Endothelial cell of umbilical vein (primary cell): ENCODE measurements around the gene PRDM16. TPM values are rescaled to one million over a fixed set of nuclear protein-coding genes. Genes with fewer than 3 reads are reported as not detected.

ENCODE experiments used
- BruUV-seq: library from RNA; stranded (reverse); fragments of 400-500 nt; replicated peaks from 2 replicates; lab custom pipeline; 2021; lab: Mats Ljungman, UMichigan
- CTCF ChIA-PET: fragments of 300-600, 350-600 bp; sonication (Branson Sonifier 250); formaldehyde crosslinking; loops from one replicate; lab custom pipeline; 2021; ENCODE audit warnings: antibody characterized with exemption, inconsistent platforms; lab: Charles Lee
- POLR2A ChIA-PET: fragments of 300-600, 350-600 bp; sonication (Branson Sonifier 250); formaldehyde crosslinking; loops from one replicate; lab custom pipeline; 2021; ENCODE audit warnings: antibody characterized with exemption, inconsistent platforms; lab: Charles Lee
- DNase-seq: peaks from one replicate; pipeline ENCODE4 v3.0.0-alpha.2; 2011; ENCODE audit warnings: low read depth, low spot score
- FAIRE-seq: peaks from 2 replicates; lab custom pipeline; 2011; peaks lifted over from hg19 to GRCh38; lab: Jason Lieb, UNC
- H2AFZ ChIP-seq: 2 replicates; pipeline ENCODE4 v1.6.0; 2012; ENCODE audit warnings: low read depth, low read length, control low read depth, inconsistent platforms
- H3K27ac ChIP-seq: 2 replicates; pipeline ENCODE4 v1.5.1; 2011; ENCODE audit warnings: low read depth, mild to moderate bottlenecking, control low read depth, low read length, moderate library complexity; ENCODE audit not compliant: insufficient read depth
- H3K27me3 ChIP-seq, 2 experiments: 2 replicates each; pipeline versions ENCODE4 v1.6.0 to v1.6.1; 2011; ENCODE audit warnings: low read length in 2 of 2, mixed read lengths in 1 of 2; ENCODE audit not compliant: control insufficient read depth in 2 of 2, insufficient read depth in 2 of 2
- H3K36me3 ChIP-seq, 2 experiments: 2 replicates in 1 of 2; 3 replicates in 1 of 2; pipeline ENCODE4 v1.5.1; 2011; ENCODE audit warnings: low read length in 2 of 2, mild to moderate bottlenecking in 1 of 2, moderate library complexity in 1 of 2; ENCODE audit not compliant: control insufficient read depth in 2 of 2, insufficient read depth in 2 of 2; ENCODE audit errors: extremely low read depth in 1 of 2
- H3K4me1 ChIP-seq: 3 replicates; pipeline ENCODE4 v1.5.1; 2011; ENCODE audit warnings: mild to moderate bottlenecking, low read length; ENCODE audit not compliant: control insufficient read depth, insufficient read depth; ENCODE audit errors: extremely low read depth
- H3K4me2 ChIP-seq: 2 replicates; pipeline ENCODE4 v1.6.1; 2011; ENCODE audit warnings: low read length, control low read depth, mixed read lengths; ENCODE audit not compliant: insufficient read depth
- H3K4me3 ChIP-seq, 3 experiments: fragments of 200-600 bp in 1 of 3; sonication (generic), shearing (Covaris generic) in 1 of 3; replicated peaks in 1 of 3; 2 replicates each; pipeline ENCODE4 v1.5.1; 2011 to 2016; ENCODE audit warnings: control low read depth in 3 of 3, low read length in 3 of 3, mild to moderate bottlenecking in 2 of 3, inconsistent platforms in 1 of 3, low read depth in 1 of 3, moderate library complexity in 1 of 3; ENCODE audit not compliant: insufficient read depth in 1 of 3
- H3K79me2 ChIP-seq: 2 replicates; pipeline ENCODE4 v1.6.0; 2012; ENCODE audit warnings: low read length, inconsistent platforms; ENCODE audit not compliant: control insufficient read depth, insufficient read depth
- H3K9ac ChIP-seq: replicated peaks from 2 replicates; pipeline ENCODE3; 2011; ENCODE audit warnings: low read length, control low read depth; ENCODE audit not compliant: insufficient read depth; ENCODE audit errors: extremely low read depth
- H3K9me1 ChIP-seq: replicated peaks from 3 replicates; pipeline ENCODE4 v1.6.0; 2011; ENCODE audit warnings: mild to moderate bottlenecking, low read length; ENCODE audit not compliant: control insufficient read depth, insufficient read depth; ENCODE audit errors: extremely low read depth
- H3K9me3 ChIP-seq: replicated peaks from 2 replicates; pipeline ENCODE4 v1.5.1; 2012; ENCODE audit warnings: low read length, inconsistent platforms; ENCODE audit not compliant: control insufficient read depth, insufficient read depth
- H4K20me1 ChIP-seq: replicated peaks from 2 replicates; pipeline ENCODE3; 2011; ENCODE audit warnings: mild to moderate bottlenecking, low read length; ENCODE audit not compliant: control insufficient read depth, insufficient read depth; ENCODE audit errors: extremely low read depth
- CTCF ChIP-seq, 2 donors: IDR thresholded peaks; 1 replicate in 1 of 2; 2 replicates in 1 of 2; pipeline ENCODE4 v1.5.1; 2011; ENCODE audit warnings: low read length in 2 of 2, mild to moderate bottlenecking in 2 of 2, moderate library complexity in 2 of 2, control low read depth in 1 of 2, inconsistent platforms in 1 of 2, low read depth in 1 of 2; ENCODE audit not compliant: insufficient read depth in 1 of 2; ENCODE audit errors: extremely low read depth in 1 of 2
- EZH2 ChIP-seq: IDR thresholded peaks from 2 replicates; pipeline ENCODE4 v1.6.1; 2012; ENCODE audit warnings: borderline replicate concordance, low read depth, mild to moderate bottlenecking, moderate library complexity, low read length, inconsistent platforms; ENCODE audit not compliant: severe bottlenecking
- FOS ChIP-seq: IDR thresholded peaks from 2 replicates; pipeline ENCODE4 v1.6.1; 2011; ENCODE audit warnings: mild to moderate bottlenecking, low read length, moderate library complexity, borderline replicate concordance; ENCODE audit not compliant: insufficient read depth
- GATA2 ChIP-seq: IDR thresholded peaks from 2 replicates; pipeline ENCODE4 v1.7.0; 2011; ENCODE audit warnings: low read depth, mild to moderate bottlenecking, moderate library complexity, mixed read lengths, low read length; ENCODE audit not compliant: insufficient read length, insufficient read depth
- JUN ChIP-seq: IDR thresholded peaks from 2 replicates; pipeline ENCODE4 v1.6.1; 2011; ENCODE audit warnings: borderline replicate concordance, low read depth; ENCODE audit not compliant: insufficient read length, insufficient read depth
- MAX ChIP-seq: IDR thresholded peaks from 2 replicates; pipeline ENCODE4 v1.6.1; 2011; ENCODE audit not compliant: insufficient read depth, insufficient read length
- MYC ChIP-seq: IDR thresholded peaks from one replicate; pipeline ENCODE4 v1.6.1; 2011; ENCODE audit warnings: mild to moderate bottlenecking, low read depth, low read length
- POLR2A ChIP-seq: IDR thresholded peaks from 2 replicates; pipeline ENCODE4 v1.6.1; 2012; ENCODE audit warnings: low read depth, mild to moderate bottlenecking, control low read depth, low read length
- POLR2AphosphoS5 ChIP-seq: IDR thresholded peaks from 2 replicates; pipeline ENCODE4 v1.6.1; 2012; ENCODE audit warnings: low read depth, mild to moderate bottlenecking, control low read depth, low read length, moderate library complexity; ENCODE audit not compliant: insufficient read depth
- dilution Hi-C: fragments of 300-500 bp; cut with MboI; formaldehyde crosslinking; loops from one replicate; pipeline ENCODE4 v1.15.0; 2019; ENCODE audit warnings: low sequenced_read_pairs; ENCODE audit not compliant: extremely low pct_ligation_motif_present
- intact Hi-C: fragments of 100-400 bp; cut with micrococcal nuclease; formaldehyde crosslinking; loops from one replicate; pipeline ENCODE4 v1.10.0; 2022
- polyA plus RNA-seq, 4 experiments: library from polyadenylated mRNA; depleted of rRNA in 3 of 4; stranded (reverse) in 3 of 4; unstranded in 1 of 4; fragments of >200 nt; gene quantifications; 2 replicates each; pipeline versions ENCODE4 v1.2.1 to v1.2.3, GENCODE V29; 2011 to 2012; ENCODE audit warnings: missing spikeins in 1 of 4
- total RNA-seq: library from RNA; stranded (reverse); gene quantifications from 2 replicates; pipeline ENCODE4 v1.2.3, GENCODE V29; 2021

PRDM16 gene
- total and polyA plus RNA-seq, 2 donors (not counting 3 experiments of a cell fraction or from before 2014, with no cell fraction given), result not detected

GRCh38 chr1:3402258-3403010, 333.4 kb downstream of the PRDM16 start:
- Histone ChIP-seq H2AFZ (no peak overlapping the region), H3K27me3 (peaks cover 0 to 6% of the 10 kb centered on the region in 2 experiments), H4K20me1 (no peaks in the 10 kb centered on the region), H3K9ac (no peak overlapping the region), H3K79me2 (no peaks in the 10 kb centered on the region), H3K4me1 (no peaks in the 10 kb centered on the region), H3K36me3 (no peaks in the 10 kb centered on the region), H3K27ac (no peak overlapping the region), H3K4me2 (no peak overlapping the region), H3K9me1 (no peaks in the 10 kb centered on the region), H3K9me3 (no peaks in the 10 kb centered on the region), H3K4me3 (no peak overlapping the region)
- BruUV-seq, result no TSS peak
- DNase-seq (peak; percentile 46), FAIRE-seq (no peak)
- intact Hi-C loops (no loop called here), dilution Hi-C loops (no loop called here)
- ChIA-PET CTCF (no interaction called here), POLR2A (no interaction called here)
- no peak for TF ChIP-seq POLR2A
- no peak for TF ChIP-seq JUN
- no peak for TF ChIP-seq GATA2
- TF ChIP-seq MAX, result no peak
- TF ChIP-seq FOS, result no peak

- FAIRE-seq (no peak), DNase-seq (no peak)
- Histone ChIP-seq H3K9me3 (no peaks in the 10 kb centered on the region), H3K36me3 (no peaks in the 10 kb centered on the region), H3K27me3 (peaks cover 0 to 2% of the 10 kb centered on the region in 2 experiments), H3K9ac (no peak overlapping the region), H3K9me1 (no peaks in the 10 kb centered on the region), H3K4me3 (no peak overlapping the region), H3K4me1 (no peaks in the 10 kb centered on the region), H2AFZ (no peak overlapping the region), H3K27ac (no peak overlapping the region), H3K79me2 (no peaks in the 10 kb centered on the region), H3K4me2 (no peak overlapping the region), H4K20me1 (no peaks in the 10 kb centered on the region)
- POLR2A ChIA-PET, result no interaction called here
- no peak for TF ChIP-seq MAX
- TF ChIP-seq GATA2, result no peak
- no peak for TF ChIP-seq FOS
- no peak for TF ChIP-seq JUN
- no peak for TF ChIP-seq EZH2
- TF ChIP-seq CTCF (IDR thresholded peaks at IDR 0.05; ENCODE audit: extremely low read depth in 1 of 2, insufficient read depth in 1 of 2, low read depth in 1 of 2, low read length in 2 of 2), result no peak
- no peak for TF ChIP-seq MYC
- TF ChIP-seq POLR2A, result no peak
- no peak for TF ChIP-seq POLR2AphosphoS5
- BruUV-seq, result no TSS peak
- intact Hi-C loops (no loop called here), dilution Hi-C loops (no loop called here)
- CTCF ChIA-PET, result no interaction called here
Observed at GRCh38 chr1:3403011-3403345, 334.0 kb downstream of the PRDM16 start.
